SK-N-SH treated with all-trans-retinoic acid at 6 μM for 48 hours (cell line): ENCODE data around the gene UNC13B.

Source experiments
- ATAC-seq: fragments of 200-7000 bp; cut with Tn5 transposase; 3 replicates; pipeline ENCODE4 v1.9.1; 2020; ENCODE audit warnings: mild to moderate bottlenecking, moderate library complexity
- ARNTL ChIP-seq: fragments of 450-650 bp; formaldehyde crosslinking; IDR thresholded peaks from 2 replicates; pipeline ENCODE4 v1.5.0; 2020; ENCODE audit warnings: low read depth, mild to moderate bottlenecking, moderate library complexity, borderline replicate concordance
- BACH2 ChIP-seq: fragments of 250-450 bp; sonication (Bioruptor Pico); IDR thresholded peaks from 2 replicates; pipeline ENCODE4 v1.9.0; 2021; ENCODE audit warnings: mild to moderate bottlenecking, borderline replicate concordance
- CREB5 ChIP-seq: fragments of 250-450 bp; sonication (Bioruptor Pico); IDR thresholded peaks from 2 replicates; pipeline ENCODE4 v1.5.1; 2020; ENCODE audit warnings: low read depth, mild to moderate bottlenecking, moderate library complexity
- CSDC2 ChIP-seq: fragments of 250-450 bp; sonication (Bioruptor Pico); IDR thresholded peaks from 2 replicates; pipeline ENCODE4 v1.5.0; 2020; ENCODE audit warnings: mild to moderate bottlenecking, moderate library complexity
- ESRRG ChIP-seq: fragments of 250-450 bp; sonication (Bioruptor Pico); IDR thresholded peaks from 2 replicates; pipeline ENCODE4 v1.6.1; 2021; ENCODE audit warnings: mild to moderate bottlenecking
- GLIS3 ChIP-seq: fragments of 250-450 bp; sonication (Bioruptor Pico); IDR thresholded peaks from 2 replicates; pipeline ENCODE4 v1.5.0; 2020; ENCODE audit warnings: mild to moderate bottlenecking, moderate library complexity
- ISL1 ChIP-seq: fragments of 250-450 bp; sonication (Bioruptor Pico); IDR thresholded peaks from 2 replicates; pipeline ENCODE4 v2.1.2; 2022; ENCODE audit warnings: mild to moderate bottlenecking, moderate library complexity
- OSR1 ChIP-seq: fragments of 250-450 bp; sonication (Bioruptor Pico); IDR thresholded peaks from 2 replicates; pipeline ENCODE4 v1.8.0; 2022; ENCODE audit warnings: moderate library complexity, mild to moderate bottlenecking, inconsistent platforms
- PATZ1 ChIP-seq: fragments of 250-450 bp; sonication (Bioruptor Pico); IDR thresholded peaks from 2 replicates; pipeline ENCODE4 v1.8.0; 2020; ENCODE audit warnings: mild to moderate bottlenecking, moderate library complexity, borderline replicate concordance
- POU6F1 ChIP-seq: fragments of 250-450 bp; sonication (Bioruptor Pico); IDR thresholded peaks from 2 replicates; pipeline ENCODE4 v1.8.0; 2021; ENCODE audit warnings: low read depth, mild to moderate bottlenecking, moderate library complexity, borderline replicate concordance
- PPARA ChIP-seq: fragments of 250-450 bp; sonication (Bioruptor Pico); IDR thresholded peaks from 2 replicates; pipeline ENCODE4 v1.5.0; 2020; ENCODE audit warnings: mild to moderate bottlenecking, borderline replicate concordance
- RARB ChIP-seq: fragments of 250-450 bp; sonication (Bioruptor Pico); IDR thresholded peaks from 2 replicates; pipeline ENCODE4 v1.8.0; 2021; ENCODE audit warnings: mild to moderate bottlenecking, moderate library complexity
- SNAI2 ChIP-seq: fragments of 250-450 bp; sonication (Bioruptor Pico); IDR thresholded peaks from 2 replicates; pipeline ENCODE4 v1.5.0; 2020; ENCODE audit warnings: mild to moderate bottlenecking, moderate library complexity
- TCF4 ChIP-seq: fragments of 250-450 bp; sonication (Bioruptor Pico); IDR thresholded peaks from 2 replicates; pipeline ENCODE4 v1.8.0; 2021; ENCODE audit warnings: mild to moderate bottlenecking, moderate library complexity, borderline replicate concordance
- TOX ChIP-seq: fragments of 250-450 bp; sonication (Bioruptor Pico); IDR thresholded peaks from 2 replicates; pipeline ENCODE4 v1.8.0; 2021; ENCODE audit warnings: mild to moderate bottlenecking, moderate library complexity, borderline replicate concordance
- ZC3H10 ChIP-seq: fragments of 250-450 bp; sonication (Bioruptor Pico); IDR thresholded peaks from 2 replicates; pipeline ENCODE4 v1.5.1; 2021; ENCODE audit warnings: mild to moderate bottlenecking, moderate library complexity
- ZFP3 ChIP-seq: fragments of 250-450 bp; sonication (Bioruptor Pico); IDR thresholded peaks from 2 replicates; pipeline ENCODE4 v1.5.0; 2020; ENCODE audit warnings: mild to moderate bottlenecking, moderate library complexity
- ZFP30 ChIP-seq: fragments of 450-650 bp; formaldehyde crosslinking; IDR thresholded peaks from 2 replicates; pipeline ENCODE4 v1.5.0; 2022; ENCODE audit warnings: mild to moderate bottlenecking, moderate library complexity
- ZNF565 ChIP-seq: fragments of 450-650 bp; formaldehyde crosslinking; conservative IDR thresholded peaks from 2 replicates; pipeline ENCODE4 v1.5.0; 2020; ENCODE audit warnings: low read depth, mild to moderate bottlenecking, moderate library complexity
- ZNF70 ChIP-seq: fragments of 450-650 bp; formaldehyde crosslinking; IDR thresholded peaks from 2 replicates; pipeline ENCODE4 v1.5.0; 2020; ENCODE audit warnings: mild to moderate bottlenecking, moderate library complexity
- ZNF8 ChIP-seq: fragments of 450-650 bp; formaldehyde crosslinking; IDR thresholded peaks from 2 replicates; pipeline ENCODE4 v1.5.0; 2020; ENCODE audit warnings: mild to moderate bottlenecking, moderate library complexity
- TF ChIP-seq, protein P1 (sequence below): fragments of 250-450 bp; sonication (Bioruptor Pico); IDR thresholded peaks from 2 replicates; pipeline ENCODE4 v1.5.0; 2020; ENCODE audit warnings: mild to moderate bottlenecking, moderate library complexity
- TF ChIP-seq, protein P2 (sequence below): fragments of 250-450 bp; sonication (Bioruptor Pico); IDR thresholded peaks from 2 replicates; pipeline ENCODE4 v1.5.1; 2021; ENCODE audit warnings: mild to moderate bottlenecking, moderate library complexity

The UNC13B gene

DNA sequence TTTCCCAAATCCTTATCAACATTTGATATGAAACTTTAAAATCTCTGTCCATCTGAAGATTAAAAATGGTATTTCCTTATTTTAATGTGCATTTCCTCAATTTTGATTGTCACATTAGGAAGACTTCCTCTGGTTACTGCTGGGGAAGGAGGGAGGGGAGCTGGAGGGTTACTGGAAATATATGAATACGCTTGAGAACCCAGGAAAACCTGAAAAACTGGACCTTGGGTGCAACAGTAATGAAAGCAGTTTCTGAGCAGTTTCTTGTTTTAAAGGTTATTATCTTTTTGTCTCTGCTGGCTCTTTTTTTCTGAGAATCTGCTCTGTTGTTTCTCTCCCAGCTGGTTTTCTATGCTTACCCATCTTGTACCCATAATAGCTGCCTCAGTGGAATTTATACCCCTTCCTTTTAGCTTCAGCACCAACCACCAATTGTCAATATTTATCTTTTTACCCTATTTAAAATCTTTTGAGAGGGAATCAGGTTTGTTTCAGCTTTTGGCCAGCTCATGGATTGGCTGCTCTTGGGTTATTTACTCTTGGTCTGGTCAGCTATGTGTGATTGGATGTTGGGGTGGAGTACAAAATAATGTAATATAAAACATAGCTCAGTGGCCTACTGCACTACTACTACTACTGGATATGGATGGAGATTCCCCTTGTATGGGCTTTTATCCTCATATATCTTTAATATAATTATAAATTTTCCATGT, 67.4 kb downstream of the UNC13B start:
- no peak for ATAC-seq
- TF ChIP-seq ZFP30 (no peak), ZNF565 (CRISPR knock-in tag) (no peak), BACH2 (CRISPR knock-in tag) (no peak), ZC3H10 (no peak), CREB5 (no peak), ZNF70 (no peak), ZNF8 (CRISPR knock-in tag) (no peak), ISL1 (CRISPR knock-in tag) (no peak), PATZ1 (CRISPR knock-in tag) (no peak), RARB (CRISPR knock-in tag) (no peak), ARNTL (no peak), ZFP3 (CRISPR knock-in tag) (no peak), TCF4 (CRISPR knock-in tag) (no peak), POU6F1 (no peak), CSDC2 (no peak), PPARA (no peak), SNAI2 (no peak)
- TF ChIP-seq, protein P1, sequence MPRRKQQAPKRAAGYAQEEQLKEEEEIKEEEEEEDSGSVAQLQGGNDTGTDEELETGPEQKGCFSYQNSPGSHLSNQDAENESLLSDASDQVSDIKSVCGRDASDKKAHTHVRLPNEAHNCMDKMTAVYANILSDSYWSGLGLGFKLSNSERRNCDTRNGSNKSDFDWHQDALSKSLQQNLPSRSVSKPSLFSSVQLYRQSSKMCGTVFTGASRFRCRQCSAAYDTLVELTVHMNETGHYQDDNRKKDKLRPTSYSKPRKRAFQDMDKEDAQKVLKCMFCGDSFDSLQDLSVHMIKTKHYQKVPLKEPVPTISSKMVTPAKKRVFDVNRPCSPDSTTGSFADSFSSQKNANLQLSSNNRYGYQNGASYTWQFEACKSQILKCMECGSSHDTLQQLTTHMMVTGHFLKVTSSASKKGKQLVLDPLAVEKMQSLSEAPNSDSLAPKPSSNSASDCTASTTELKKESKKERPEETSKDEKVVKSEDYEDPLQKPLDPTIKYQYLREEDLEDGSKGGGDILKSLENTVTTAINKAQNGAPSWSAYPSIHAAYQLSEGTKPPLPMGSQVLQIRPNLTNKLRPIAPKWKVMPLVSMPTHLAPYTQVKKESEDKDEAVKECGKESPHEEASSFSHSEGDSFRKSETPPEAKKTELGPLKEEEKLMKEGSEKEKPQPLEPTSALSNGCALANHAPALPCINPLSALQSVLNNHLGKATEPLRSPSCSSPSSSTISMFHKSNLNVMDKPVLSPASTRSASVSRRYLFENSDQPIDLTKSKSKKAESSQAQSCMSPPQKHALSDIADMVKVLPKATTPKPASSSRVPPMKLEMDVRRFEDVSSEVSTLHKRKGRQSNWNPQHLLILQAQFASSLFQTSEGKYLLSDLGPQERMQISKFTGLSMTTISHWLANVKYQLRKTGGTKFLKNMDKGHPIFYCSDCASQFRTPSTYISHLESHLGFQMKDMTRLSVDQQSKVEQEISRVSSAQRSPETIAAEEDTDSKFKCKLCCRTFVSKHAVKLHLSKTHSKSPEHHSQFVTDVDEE = no peak
- TF ChIP-seq, protein P2, sequence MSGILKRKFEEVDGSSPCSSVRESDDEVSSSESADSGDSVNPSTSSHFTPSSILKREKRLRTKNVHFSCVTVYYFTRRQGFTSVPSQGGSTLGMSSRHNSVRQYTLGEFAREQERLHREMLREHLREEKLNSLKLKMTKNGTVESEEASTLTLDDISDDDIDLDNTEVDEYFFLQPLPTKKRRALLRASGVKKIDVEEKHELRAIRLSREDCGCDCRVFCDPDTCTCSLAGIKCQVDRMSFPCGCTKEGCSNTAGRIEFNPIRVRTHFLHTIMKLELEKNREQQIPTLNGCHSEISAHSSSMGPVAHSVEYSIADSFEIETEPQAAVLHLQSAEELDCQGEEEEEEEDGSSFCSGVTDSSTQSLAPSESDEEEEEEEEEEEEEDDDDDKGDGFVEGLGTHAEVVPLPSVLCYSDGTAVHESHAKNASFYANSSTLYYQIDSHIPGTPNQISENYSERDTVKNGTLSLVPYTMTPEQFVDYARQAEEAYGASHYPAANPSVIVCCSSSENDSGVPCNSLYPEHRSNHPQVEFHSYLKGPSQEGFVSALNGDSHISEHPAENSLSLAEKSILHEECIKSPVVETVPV (CRISPR knock-in tag) = no peak
- TF ChIP-seq, all 23 proteins: peak for 0

DNA sequence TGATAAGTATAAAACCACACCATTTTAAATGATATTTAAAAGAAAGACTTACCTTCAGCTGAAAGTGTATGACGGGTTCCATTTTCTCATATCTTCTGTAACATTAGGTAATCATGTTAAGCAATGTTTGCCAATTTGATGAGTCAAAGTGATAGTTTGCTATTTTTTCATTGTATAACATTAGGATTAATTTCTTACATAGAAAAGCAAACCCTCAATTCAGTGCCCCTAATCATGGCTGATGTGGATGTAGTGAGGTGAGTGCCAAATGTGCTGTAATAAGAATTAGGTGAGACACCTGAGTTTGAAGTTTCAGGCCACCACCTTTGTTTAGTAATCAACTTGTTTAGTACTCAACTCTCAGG, 68.0 kb downstream of the UNC13B start:
- TF ChIP-seq, protein P2 (CRISPR knock-in tag) = no peak
- no peak for TF ChIP-seq GLIS3 (CRISPR knock-in tag)
- no peak for TF ChIP-seq OSR1 (CRISPR knock-in tag)
- no peak for TF ChIP-seq ESRRG
- no peak for TF ChIP-seq ZNF8 (CRISPR knock-in tag)
- no peak for TF ChIP-seq POU6F1
- no peak for TF ChIP-seq ARNTL
- TF ChIP-seq ZNF70 = no peak
- TF ChIP-seq ZFP30 = no peak
- TF ChIP-seq ZNF565 (CRISPR knock-in tag) = no peak
- TF ChIP-seq, protein P1 = no peak
- TF ChIP-seq RARB (CRISPR knock-in tag) = no peak
- TF ChIP-seq TOX = no peak
- TF ChIP-seq TCF4 (CRISPR knock-in tag) = no peak
- TF ChIP-seq SNAI2 = no peak
- TF ChIP-seq PPARA = no peak
- no peak for ATAC-seq
